Measurements from ENCODE around the gene WDR7.

Gene WDR7

GRCh38 chr18:57048351-57048750 lies 397.2 kb downstream of the WDR7 start:
- peak; percentile 35 for FAIRE-seq
- TF ChIP-seq CTCF (IDR thresholded peaks at IDR 0.05; ENCODE audit: insufficient read depth, missing control alignments): no peak

GRCh38 chr18:57048859-57049258 lies 397.7 kb downstream of the WDR7 start:
- no peak for FAIRE-seq
- no peak for TF ChIP-seq CTCF (IDR thresholded peaks at IDR 0.05; ENCODE audit: insufficient read depth, missing control alignments)
- DNase-seq (ENCODE audit: insufficient read length, low spot score): no peak

More at GRCh38 chr18:57048351-57048750, 397.2 kb downstream of the WDR7 start:
- DNase-seq (ENCODE audit: insufficient read length, low spot score): no peak

GRCh38 chr18:57050310-57050949 lies 399.3 kb downstream of the WDR7 start:
- FAIRE-seq (no peak), DNase-seq (ENCODE audit: insufficient read length, low spot score) (no peak)
- no peak for TF ChIP-seq CTCF (IDR thresholded peaks at IDR 0.05; ENCODE audit: insufficient read depth, missing control alignments)

GRCh38 chr18:57051021-57051656 lies 400.0 kb downstream of the WDR7 start:
- no peak for TF ChIP-seq CTCF (IDR thresholded peaks at IDR 0.05; ENCODE audit: insufficient read depth, missing control alignments)
- FAIRE-seq: no peak
- no peak for DNase-seq (ENCODE audit: insufficient read length, low spot score)

- FAIRE-seq (no peak), DNase-seq (ENCODE audit: insufficient read length, low spot score) (no peak)
- TF ChIP-seq CTCF (IDR thresholded peaks at IDR 0.05; ENCODE audit: insufficient read depth, missing control alignments): no peak
These were observed 400.5 kb downstream of the WDR7 start for GRCh38 chr18:57051657-57052044.

GRCh38 chr18:57052173-57052572 lies 401.0 kb downstream of the WDR7 start:
- peak; percentile 88 for FAIRE-seq

More at GRCh38 chr18:57052173-57052572, 401.0 kb downstream of the WDR7 start:
- TF ChIP-seq CTCF (IDR thresholded peaks at IDR 0.05; ENCODE audit: insufficient read depth, missing control alignments): peak; percentile 14
- DNase-seq (ENCODE audit: insufficient read length, low spot score): no peak

Measured in D721Med (cell line).